GM12801 (cell line): ENCODE data around the gene DCAF8.

Experiments used
- CTCF ChIP-seq: IDR thresholded peaks from one replicate; pipeline ENCODE4 v1.5.1; 2011; ENCODE audit warnings: control low read depth; ENCODE audit not compliant: insufficient read length; ENCODE audit errors: extremely low read depth

DCAF8 gene

GRCh38 chr1:160209321-160210046 is 52.9 kb downstream of the DCAF8 start:
- TF ChIP-seq CTCF = no peak

GRCh38 chr1:160208557-160209320 is 53.6 kb downstream of the DCAF8 start:
- no peak for TF ChIP-seq CTCF

GRCh38 chr1:160207771-160208556 is 54.4 kb downstream of the DCAF8 start:
- TF ChIP-seq CTCF = no peak

- no peak for TF ChIP-seq CTCF
Measured at GRCh38 chr1:160207118-160207650, 55.2 kb downstream of the DCAF8 start.

GRCh38 chr1:160206421-160207117 is 55.8 kb downstream of the DCAF8 start:
- TF ChIP-seq CTCF = no peak

- TF ChIP-seq CTCF = no peak
Measured at GRCh38 chr1:160206036-160206389, 56.3 kb downstream of the DCAF8 start.
